HG03280 (cell line): ENCODE results near the gene ADPRHL1.

Experiments used
- ATAC-seq: cut with Tn5 transposase; IDR thresholded peaks from one replicate; pipeline ENCODE4 v1.9.1; 2021; ENCODE audit warnings: mild to moderate bottlenecking, moderate library complexity; ENCODE audit not compliant: unreplicated experiment

The ADPRHL1 gene

DNA sequence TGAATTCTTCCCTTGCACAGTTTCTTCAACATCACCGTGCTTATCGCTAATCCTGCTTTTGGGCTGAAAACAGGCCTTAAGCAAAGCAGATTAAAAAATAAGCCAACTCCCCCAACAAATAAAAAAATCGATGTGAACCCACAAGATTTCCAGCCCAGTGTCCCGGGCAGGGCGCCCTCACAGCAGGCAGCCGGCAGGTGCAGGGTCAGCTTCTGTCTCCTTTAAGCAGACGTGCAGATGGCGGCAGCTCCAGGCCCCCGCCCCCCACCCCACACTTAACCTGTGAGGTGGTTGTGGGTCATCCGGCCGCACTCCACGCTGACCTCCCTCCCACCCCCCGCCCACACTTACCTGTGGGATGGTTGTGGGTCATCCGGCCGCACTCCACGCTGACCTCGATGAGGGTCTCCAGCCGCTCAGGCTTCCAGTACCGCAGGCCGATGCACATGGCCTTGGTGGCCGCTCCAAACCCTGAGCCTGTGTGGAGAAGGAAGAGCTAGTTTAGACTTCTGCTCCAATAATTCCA is 19.8 kb downstream of the ADPRHL1 start:
- no peak for ATAC-seq

DNA sequence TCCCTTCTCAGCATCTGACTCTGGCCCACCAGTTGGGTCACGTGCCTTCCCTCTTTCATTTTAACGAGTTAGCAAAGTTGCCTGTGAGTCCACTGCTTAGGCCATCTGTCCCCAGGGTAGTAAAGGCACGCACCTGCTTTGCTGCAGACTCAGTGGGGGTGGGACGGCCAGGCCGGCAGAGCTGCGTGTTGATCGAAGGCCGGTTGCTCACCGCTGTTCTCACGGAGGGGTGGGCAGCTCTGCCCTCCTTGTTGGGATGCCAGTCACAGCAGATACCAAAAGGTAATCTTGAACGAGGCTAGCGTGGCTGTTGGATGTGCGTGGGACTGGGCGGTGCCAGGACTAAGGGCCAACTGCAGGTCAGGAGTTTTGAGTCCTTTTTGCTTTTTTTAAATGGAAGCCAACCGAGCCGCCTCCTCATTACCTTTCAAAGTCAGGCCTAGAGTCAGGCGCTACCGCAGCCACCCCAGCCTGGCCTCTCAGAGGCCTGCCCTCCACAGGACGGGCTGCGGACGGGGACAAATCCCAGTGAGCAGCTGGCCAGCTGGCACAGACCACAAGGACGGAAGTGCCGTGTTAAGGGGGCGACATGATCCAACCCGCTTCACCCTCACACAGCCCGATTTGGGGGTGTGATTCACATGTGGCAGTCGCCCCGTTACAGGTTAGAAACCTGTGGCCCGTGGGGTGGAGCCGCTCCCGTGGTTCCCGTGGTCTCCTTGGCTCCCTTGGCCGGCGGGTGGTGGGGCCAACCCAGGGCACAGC is 20.6 kb downstream of the ADPRHL1 start:
- ATAC-seq, result no peak

DNA sequence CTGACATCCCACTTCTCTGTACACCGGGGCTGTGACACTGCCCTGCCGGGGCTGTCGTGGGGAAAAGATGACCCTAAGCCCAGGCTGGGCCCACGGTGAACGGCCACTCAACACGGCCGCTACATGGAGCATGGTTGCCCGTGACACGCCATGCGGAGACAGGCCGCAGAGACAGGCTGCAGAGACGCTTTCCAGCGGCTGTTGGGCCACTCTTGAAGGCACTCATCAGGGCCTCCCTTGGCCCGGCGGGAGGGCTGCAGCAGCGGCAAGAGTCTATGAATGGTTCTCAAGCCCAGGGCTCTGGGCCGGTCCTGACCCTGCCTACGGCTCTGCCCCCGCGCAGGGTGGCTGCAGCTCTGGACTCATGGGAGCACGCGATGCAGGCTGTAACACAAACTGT is 22.1 kb downstream of the ADPRHL1 start:
- no peak for ATAC-seq

DNA sequence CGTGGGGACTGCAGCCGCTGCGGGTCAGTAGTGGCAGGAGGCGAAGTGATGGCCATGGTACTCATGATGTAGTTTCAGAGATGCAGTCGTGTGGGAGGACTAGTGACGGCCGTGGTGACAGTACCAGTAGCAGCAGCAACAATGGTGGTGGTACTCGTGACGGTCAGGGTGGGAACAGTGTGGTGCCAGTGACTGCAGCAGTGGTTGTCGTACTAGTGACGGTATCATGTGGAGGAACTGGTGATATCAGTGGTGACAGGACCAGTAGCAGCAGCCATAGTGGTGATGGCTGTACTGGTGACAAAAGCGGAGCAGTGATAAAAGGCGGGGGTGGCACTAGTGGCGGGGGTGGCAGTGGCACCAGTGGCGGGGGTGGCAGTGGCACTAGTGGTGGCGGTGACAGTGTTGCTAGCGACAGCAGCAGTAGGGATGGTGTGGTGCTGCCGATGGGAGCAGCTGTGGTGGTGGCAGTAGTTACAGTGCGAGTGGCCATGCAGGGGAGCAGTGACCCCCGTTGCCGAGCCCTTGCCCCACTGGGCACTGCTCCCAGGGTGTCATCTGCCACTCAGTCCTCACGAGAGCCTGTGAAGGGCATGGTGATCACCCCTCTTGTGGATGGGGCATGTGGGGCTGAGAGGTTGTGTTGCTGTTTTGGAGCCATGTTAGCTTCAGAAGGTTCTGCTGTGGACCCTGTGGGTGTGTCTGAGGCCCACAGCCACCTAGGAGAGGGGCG is 22.7 kb downstream of the ADPRHL1 start:
- no peak for ATAC-seq

GRCh38 chr13:113429608-113429985 is 23.7 kb downstream of the ADPRHL1 start:
- ATAC-seq, result no peak

DNA sequence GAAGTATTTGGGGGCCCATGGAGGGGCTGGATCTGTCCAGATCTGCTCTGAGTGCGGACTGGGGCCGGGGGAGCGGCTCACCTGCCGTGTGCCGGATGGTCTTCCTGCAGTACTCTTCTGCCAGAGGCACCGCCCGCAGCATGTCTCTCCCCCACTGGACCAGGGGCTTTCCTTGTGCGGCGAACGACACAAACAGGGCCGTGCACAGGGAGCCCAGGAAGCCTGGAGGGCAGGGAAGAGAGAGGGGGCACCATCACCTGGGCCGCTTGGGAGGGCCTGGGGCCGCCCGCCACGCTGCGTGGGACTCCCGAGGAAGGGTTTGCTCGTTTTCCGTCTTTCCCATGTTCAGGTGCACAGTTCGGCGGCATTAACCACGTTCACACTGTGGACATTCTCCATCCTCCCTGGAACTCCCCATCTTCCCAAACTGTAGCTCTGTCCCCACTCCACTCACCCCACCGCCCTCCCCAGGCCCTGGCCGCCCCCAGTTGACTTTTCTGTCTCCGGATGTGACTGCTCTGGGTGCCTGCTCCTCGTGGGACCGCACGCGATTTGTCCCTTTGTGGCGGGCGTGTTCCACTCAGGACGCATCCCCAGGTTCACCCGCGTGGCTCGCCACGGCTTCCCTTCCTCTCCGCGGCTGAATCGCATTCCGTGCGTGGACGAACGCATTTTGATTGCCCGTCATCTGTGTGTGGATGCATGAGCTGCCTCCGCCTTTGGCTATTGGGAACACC is 24.2 kb downstream of the ADPRHL1 start:
- ATAC-seq, result no peak

DNA sequence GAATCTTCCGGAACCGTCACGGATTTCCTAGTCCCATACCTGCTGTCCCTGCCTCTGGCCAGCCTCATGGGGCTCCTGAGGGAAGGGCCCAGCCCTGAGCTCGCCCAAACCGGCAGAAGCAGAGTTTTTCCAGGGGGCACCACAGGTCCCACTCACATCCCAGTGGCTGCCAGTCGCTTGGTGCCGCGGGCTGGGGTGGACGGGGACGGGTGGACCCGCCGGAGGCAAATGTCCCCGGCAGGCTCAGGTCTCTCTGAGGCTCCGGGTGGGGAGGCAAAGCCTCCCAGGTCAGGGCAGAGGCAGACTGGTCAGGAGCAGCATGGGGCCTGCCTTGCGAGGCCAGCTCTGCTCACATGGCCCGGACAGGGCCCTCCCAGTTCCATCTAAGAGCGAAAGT is 24.8 kb downstream of the ADPRHL1 start:
- no peak for ATAC-seq

- no peak for ATAC-seq
These were observed 25.5 kb downstream of the ADPRHL1 start for GRCh38 chr13:113427562-113428468.

- ATAC-seq, result no peak
These were observed 26.7 kb downstream of the ADPRHL1 start for GRCh38 chr13:113426591-113426986.

DNA sequence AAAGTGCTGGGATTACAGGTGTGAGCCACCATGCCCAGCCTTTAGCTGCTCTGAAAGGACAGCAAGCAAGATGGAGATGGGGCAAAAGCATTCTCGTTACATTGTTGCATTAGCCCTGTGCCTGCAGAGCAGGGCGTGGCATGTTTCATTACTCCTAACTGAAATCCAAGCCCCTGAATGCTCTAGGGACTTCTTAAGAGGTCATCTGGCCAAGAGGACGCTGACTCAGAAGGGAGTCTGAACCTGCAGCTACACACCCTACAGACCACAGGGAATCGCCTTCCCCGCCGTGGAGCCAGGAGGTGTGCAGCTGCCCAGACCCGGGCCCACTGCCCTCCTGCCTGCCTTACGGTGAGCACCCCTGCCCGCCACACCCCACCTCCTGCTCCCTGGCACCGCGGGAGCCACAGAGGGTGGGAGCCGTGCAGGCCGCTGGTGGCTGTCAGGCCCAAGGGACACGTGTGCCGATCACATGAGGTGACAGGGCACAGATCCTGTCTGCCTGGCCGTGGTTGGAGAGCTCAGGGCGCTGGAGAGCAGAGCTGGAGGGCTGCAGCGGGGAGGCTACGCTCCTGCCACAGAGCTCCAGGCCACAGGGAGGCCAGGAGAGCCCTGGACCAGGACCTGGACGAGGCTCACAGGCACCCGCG is 27.2 kb downstream of the ADPRHL1 start:
- no peak for ATAC-seq

DNA sequence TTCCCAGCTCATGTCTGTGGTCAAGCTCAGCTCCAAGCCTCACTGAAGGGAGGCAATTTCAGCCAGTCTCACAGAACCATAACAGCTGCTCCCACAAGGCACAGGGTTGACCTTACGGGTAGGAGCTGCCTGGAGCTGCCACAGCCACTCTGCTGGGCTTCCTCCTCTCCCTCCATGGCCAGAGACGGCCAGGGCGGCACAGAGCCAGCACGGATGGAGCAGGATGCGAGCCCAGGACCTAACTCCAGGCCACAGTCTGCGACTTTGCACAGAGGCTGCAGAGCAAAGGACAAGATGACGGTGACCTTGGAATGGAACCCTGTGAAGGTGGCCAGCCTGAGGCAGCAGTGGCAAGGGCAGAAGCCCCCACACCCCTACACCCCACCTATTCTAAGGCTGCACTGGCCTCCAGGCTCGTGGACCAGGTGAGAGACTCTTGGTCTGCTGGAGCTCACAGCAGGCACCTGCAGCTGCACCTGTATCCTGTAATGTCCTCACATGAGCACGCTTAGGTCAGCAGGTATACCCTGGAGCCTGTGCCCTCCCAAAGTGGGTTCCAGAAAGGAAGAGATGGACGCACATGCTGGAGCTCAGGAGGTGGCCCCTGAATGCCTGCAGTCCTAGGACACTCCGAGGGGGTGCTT is 29.6 kb downstream of the ADPRHL1 start:
- no peak for ATAC-seq

DNA sequence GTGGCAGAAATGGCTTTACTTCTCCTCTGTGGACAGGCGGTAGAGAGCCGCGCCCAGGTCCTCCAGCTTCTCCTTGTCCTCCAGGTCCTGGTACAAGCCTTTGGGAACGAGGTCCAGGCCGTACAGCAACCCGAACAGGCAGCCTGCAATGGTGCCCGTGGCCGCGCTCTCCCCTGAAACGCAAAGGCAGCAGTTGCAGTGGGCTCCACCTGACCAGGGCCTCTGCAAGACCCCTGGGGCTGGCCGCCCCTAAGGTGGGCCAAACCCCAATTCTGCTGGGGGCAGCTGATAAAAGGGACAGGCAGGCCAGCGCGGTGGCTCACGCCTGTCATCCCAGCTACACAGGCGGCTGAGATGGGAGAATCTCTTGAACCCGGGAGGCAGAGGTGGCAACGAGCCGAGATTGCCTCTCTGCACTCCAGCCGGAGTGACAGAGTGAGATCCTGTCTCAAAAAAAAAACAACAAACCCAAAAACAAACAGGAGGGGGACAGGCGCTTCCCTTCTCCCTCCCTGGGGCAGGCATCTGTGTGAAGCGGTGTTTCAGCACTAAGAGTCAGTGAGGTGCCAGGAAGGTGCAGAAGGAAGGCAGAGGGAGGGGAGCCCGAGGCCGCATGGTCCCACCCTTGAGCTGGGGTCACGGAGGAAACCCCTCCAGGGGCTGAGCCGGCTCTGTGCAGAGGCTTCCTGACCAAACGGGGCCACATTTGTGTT is 30.3 kb downstream of the ADPRHL1 start:
- ATAC-seq, result no peak

GRCh38 chr13:113421673-113422270 is 31.5 kb downstream of the ADPRHL1 start:
- no peak for ATAC-seq

DNA sequence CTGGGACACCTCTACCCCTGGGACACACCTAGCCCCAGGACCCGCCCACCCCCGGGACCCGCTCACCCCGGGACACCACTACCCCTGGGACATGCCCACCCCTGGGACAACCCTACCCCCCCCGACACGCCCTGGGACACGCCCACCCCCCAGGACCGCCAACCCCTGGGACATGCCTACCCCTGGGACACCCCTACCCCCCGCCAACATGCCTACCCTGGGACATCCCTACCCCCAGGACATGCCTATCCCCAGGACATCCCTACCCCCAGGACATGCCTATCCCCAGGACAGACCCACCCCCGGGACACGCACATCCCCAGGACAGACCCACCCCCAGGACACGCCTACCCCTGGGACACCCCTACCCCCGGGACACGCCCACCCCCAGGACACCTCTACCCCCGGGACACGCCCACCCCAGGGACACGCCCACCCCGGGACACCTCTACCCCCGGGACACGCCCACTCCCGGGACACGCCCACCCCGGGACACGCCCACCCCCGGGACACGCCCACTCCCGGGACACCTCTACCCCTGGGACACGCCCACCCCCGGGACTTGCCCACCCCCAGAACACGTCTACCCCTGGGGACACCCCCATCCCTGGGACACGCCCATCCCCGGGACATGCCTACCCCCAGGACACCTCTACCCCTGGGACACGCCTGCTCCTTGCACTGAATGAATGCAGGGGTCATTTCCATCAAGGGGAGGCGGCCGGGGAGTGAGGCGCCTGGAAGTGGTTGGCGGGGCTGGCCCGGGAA is 32.3 kb downstream of the ADPRHL1 start:
- no peak for ATAC-seq

GRCh38 chr13:113420232-113420631 is 33.1 kb downstream of the ADPRHL1 start:
- ATAC-seq, result no peak

DNA sequence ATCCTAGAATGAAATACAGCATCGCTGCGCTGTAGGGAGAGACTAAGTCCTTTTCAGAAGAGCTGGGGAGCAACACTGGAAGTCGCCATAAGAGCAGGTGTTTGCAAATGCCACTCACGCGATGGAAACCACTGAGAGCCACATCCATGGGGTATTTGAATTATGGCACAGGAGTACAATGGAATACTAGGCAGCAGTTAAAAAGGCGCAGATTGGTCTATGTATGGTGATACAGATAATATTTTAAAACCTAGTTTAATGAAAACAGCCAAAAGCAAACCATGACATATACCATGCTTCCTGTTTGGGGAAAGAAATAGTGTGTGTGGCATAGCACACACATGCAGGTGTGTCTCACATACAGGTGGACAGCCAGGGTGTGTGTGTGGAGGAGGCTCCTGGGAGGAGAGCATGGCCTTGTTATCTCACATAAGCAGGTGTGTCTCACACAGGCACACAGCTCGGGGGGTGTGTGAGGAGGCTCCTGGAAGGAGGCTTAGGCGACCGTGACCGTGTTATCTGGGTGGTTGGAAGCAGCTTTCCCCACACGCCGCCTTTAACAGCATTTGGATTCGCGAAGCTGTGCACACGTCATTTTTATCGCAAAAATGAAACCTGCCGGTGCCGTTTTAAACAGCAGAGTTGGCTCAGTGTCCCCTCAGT is 33.6 kb downstream of the ADPRHL1 start:
- no peak for ATAC-seq

DNA sequence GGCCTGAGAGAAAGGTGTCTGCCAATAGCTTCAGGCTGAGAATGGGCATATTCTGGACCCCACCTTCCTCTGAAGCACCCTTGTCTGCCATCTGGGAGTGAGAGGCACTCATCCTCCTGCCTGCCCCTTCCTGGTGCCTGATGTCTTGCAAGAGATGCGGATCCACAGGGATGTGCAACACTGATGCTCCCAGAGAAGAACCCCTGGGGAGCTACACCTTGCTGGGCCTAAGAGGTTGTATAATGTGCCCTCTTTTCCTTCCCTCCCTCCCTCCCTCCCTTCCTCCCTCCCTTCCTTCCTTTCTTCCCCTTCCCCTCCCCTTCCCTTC is 34.6 kb downstream of the ADPRHL1 start:
- no peak for ATAC-seq
